Activated T-cell treated with anti-CD3 and anti-CD28 coated beads for 24 hours (primary cell): Measurements from ENCODE around the gene KIAA1328.

ENCODE experiments used
- DNase-seq: peaks from one replicate; pipeline ENCODE4 v3.0.0-alpha.2; 2020; ENCODE audit warnings: low read depth

Gene KIAA1328

DNA sequence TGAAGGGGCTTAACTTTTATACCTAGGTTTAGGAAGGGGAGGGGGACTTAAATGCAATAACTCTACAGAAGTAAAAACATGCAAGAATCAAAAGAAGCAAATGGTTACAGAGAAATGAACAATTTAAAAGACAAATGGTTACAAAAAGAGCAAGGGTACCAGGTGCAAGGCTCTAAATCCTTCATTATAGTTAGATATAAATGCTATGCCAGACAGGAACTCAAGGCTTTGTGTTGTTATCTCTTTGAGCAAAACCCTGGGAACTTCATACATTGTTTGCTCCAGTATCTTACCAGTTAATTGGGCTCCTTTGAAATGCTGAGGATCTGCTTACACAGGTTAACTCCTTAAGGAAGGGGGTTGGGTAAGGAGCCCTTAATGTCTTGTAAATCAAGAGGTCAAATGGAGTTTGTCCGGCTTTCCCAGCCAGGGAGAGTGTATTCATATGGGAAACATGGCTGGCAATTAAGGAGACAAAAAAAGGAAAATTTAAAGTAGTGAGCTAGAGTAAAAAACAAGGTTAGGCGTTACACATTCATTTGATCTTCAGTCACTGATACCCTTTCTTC lies 389.2 kb downstream of the KIAA1328 start:
- no peak for DNase-seq

DNA sequence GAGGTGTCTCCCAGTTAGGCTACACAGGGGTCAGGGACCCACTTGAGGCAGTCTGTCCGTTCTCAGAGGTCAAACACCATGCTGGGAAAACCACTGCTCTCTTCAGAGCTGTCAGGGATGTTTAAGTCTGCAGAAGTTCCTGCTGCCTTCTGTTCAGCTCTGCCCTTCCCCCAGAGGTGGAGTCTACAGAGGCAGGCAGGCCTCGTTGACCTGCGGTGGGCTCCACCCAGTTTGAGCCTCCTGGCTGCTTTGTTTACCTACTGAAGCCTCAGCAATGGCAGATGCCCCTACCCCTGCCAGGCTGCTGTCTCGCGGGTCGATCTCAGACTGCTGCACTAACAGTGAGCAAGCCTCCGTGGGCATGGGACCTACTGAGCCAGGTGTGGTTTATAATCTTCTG lies 390.3 kb downstream of the KIAA1328 start:
- no peak for DNase-seq

DNA sequence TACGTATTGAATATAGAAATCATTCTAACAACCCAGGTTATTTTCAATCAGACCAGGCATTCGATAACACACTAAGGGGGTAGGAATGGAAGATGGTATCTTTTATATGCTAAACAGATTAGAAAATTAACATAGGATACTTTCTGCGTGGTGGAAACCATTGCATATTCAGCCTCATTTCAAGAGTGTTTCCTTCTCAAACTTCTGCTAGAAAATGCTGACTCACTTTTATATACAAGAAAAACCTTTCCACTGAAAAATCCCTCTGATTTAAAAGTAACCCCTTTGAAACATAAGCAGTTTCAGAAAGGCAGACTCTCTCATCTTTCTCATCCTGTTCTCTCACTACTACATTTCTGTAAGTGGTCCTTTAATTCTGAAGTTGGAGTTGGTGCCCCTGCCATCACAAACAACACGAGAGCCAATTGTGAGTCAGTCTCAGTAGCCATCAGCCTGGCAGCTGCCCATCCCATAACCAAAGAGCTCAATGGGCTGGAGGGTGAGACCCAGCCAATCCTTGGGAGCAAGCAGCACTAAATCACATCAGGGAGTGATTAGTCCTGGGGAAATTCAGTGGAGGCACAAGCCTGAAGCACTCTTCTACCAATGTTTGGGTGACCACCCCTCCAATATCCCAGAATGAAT lies 393.5 kb downstream of the KIAA1328 start:
- no peak for DNase-seq

DNA sequence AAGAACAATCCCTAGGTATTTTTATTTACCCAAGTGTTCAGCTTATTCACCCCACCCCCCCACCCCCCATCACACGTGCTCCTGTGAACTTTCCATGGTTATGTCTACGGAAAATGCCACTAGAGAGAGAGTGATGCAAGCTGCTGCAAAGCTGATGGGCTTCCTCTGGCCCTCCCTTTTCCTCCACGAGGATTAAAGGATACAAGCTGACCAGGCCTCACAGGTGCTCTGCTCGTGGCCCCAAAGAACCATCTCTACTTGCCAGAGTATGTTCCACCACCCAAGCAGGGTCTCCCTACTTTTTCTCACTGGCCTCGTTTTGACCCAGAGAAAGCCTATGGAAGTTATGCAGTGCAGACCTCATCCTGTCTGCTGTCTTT lies 394.1 kb downstream of the KIAA1328 start:
- DNase-seq = no peak

DNA sequence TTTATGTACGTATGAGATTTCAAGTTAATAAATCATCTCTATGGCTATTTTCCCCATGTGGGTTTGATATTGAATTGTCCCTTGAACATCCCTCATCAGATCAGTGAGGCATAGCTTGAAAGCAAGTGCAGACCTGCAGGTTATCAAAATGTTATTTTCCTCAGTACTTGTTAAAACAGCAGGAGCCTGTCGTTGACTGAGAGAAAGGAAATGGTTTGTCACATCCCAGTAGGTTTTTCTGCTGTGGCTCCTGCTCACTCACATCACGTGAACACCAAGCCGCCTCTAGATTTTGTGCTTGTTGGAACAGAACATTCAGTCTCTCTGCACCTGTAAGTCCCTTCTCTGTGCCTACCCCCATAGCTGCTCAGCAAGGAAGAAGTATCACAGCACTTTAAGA lies 396.4 kb downstream of the KIAA1328 start:
- DNase-seq = no peak

DNA sequence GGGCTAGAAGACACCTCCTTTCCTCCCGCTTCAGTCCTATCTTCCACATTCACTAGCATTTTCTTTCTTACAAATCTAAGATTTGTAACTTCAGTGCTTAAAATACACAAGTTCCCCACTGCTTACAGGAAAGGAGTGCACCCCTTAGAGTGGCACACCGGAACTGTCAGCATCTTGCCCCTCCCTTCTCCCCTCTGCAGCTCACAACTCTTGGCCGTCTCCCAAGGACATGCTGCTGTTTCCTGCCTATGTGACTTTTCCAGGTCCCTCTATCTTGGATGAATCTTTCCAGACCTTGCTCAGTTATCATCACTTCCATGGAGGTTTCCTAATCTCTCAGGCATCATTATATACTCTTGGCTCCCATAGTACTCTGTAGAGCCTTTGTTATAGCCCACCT lies 401.8 kb downstream of the KIAA1328 start:
- no peak for DNase-seq

DNA sequence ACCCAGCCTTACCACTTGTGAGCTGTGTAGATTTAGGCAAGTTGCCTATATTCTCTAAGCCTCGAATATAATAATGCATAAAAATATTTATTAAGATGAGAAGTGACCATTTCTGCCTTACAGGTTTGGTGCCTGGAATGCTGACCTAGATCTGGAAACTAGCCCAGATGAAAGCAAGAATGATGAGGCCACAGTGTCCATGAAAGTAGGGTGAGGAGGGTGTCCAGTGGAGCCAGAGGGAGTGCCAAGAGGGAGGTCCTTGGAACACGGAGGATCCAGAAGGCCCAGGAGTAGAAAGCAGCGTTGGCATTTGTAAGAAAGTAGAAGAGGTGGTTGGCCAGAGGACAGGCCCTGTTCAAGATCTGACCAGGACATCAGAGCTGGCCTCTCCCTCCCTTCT lies 402.3 kb downstream of the KIAA1328 start:
- no peak for DNase-seq

DNA sequence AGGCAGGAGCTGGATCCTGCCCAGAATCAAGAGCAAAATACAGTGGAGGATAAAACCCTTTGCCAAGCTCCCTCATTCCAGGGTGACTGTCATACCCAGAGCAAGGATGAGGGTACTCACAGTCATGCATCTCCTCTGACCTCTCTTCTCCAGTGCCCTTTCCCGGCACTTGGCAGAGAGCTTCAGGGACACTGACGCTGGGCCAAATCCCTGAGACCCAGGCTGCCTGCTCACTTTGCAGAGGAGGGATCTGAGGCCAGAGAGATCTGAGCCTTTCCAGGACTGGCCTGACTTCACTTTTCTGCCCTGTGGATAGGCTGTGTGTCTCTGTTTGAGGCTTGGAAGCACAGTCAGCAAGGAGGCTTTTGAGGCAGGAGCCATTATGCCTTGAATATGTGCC lies 406.7 kb downstream of the KIAA1328 start:
- DNase-seq = no peak

DNA sequence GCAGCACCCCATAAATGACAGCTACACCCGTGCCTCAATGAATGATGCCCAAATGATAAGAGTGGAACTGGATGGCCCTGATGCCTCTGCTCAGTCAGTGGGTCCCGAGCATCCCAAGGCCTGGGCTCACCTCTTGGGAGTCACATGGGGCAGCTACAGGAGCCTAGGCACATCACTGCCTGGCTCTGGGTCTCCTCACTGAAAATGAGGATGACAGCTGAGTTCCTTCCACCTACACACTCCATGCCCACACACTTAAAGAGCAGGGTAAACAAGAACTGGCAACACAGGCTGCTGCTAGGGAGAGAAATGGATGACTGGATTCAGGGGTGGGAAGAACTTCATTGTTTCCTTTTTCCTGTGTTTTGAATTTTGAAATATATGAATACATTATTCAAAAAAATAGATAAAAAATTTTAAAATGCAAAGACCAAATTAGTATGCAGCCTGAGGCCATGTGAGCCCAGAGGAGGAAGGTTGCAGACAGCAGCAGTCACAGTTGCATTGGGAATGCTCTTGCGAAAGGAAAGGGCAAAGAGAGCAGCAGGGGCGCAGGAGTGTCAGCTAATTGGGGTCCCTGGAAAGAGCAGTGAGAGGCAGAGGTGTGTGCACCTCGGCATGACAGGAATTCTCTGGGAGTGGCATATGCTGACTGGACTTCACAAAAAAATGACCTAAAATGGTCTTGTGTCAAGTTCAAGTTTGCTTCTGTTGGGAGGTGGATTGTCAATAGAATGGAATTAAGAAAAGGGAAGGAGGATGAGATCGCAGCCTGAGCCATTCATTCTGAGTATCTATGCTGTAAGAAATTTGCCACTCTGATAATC lies 409.6 kb downstream of the KIAA1328 start:
- no peak for DNase-seq

DNA sequence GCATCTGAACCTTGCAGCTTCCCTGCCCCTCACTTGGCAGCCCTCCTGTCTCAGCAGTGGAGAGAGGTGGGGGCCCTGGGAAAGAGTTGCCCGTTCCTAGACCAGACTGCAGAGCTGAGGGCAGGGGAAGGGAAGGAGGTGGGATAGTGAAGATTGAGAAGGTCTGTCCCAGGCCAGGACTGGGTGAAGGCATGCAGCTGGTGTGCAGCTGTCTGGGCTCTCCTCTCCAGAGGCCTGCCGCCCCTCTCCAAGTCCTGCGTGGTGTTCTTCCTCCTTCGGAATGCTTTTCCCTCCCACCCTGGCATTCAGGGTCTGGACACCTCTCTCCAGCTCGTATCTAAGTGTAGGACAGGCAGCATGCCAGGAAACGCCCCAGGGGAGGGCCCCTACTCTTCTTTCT lies 413.2 kb downstream of the KIAA1328 start:
- no peak for DNase-seq

DNA sequence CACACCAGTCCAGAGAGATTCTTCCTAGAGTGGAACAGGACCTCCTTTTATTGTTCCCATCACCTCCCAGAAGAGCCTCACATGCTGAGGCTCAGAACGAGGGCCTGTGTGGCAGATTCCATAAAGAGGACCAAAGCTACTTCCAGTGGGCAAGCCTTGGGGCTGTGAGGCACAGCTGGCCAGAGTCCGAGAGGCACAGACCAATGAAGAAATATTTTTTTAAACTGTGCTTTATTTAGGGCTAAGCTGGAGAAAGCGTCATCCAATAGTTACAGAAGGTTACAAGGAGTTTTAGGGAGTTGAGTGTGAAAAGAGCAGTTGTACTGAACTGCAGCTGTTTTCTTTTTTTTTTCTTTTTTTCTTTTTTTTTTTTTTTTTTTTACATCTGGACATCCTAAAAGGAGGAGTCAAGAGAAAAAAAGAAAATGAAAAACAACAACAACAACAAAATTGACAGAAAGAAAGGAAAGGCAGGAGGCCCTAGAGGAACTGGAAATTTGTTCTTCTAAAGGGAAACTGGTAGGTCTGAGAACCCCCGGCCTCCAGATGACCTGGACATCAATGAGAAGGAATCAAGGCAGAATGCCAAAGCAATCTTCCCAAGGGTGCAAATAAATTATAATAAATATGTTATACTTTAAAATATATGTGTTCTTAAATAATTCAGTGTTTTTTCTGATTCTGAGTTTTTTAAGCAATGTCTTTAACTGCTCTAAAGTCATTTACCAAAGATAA lies 414.1 kb downstream of the KIAA1328 start:
- no peak for DNase-seq

DNA sequence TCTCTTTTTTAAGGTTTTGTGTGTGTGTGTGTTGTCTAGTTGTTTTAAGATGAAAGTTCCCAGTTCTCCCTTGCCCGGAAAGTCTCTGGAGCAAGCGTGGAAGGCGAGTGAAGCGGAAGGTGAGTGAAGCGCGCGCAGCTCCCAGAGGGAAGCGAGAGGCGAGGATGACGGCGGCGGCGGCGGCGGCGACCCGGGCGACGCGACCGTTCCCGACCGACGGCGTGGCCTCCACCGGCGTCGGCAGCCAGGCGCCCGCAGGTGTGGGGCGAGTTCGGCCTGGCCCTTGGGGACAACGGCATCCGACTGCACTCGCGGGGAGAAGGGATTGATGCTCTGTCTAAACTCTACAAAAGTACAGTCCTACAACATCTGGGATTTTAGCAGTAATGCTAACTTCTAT lies 414.8 kb downstream of the KIAA1328 start:
- DNase-seq = no peak

DNA sequence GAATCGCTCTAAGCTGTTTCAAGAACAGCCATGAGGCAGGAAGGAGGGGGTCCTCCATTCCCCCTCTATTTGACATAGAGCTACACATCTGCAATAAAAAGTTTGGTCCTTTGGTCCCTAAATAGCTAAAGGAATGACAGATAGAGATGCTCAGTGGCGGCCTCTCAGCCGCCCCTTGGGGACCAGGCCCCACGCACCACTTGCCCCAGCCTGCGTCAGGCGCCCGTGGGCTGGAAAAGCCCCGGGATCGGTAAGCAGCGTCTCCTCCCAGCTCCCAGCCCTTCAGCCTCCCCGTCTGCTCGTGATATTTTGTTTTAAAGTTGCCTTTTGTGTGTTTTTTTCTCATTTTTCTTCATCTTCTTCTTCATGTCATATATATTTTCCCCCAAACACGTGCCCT lies 415.7 kb downstream of the KIAA1328 start:
- DNase-seq = no peak

DNA sequence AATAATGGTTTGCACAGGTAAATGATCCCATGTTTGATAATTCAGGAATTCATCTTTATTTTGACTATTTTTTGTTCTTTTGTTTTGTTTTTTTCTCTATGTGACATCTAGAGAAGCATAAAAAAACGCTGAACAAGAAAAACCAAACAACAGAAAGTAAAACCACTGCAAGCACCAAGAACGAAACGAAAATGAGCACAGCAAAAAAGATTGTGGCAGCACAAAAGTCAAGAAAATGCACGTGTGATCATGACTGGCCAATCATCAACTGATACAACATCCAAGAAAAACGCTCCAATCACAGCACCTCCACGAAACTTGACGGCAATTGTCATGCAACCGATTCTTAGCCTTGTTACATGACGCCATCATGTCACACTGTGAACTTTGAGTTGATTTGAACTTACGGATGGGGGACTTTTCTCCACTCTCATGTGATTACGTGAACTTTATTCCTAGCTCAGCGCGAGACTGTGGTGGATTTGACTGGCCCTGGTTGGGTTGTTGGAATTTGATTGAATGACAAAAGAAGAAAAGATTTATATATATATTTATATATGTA lies 417.9 kb downstream of the KIAA1328 start:
- no peak for DNase-seq

DNA sequence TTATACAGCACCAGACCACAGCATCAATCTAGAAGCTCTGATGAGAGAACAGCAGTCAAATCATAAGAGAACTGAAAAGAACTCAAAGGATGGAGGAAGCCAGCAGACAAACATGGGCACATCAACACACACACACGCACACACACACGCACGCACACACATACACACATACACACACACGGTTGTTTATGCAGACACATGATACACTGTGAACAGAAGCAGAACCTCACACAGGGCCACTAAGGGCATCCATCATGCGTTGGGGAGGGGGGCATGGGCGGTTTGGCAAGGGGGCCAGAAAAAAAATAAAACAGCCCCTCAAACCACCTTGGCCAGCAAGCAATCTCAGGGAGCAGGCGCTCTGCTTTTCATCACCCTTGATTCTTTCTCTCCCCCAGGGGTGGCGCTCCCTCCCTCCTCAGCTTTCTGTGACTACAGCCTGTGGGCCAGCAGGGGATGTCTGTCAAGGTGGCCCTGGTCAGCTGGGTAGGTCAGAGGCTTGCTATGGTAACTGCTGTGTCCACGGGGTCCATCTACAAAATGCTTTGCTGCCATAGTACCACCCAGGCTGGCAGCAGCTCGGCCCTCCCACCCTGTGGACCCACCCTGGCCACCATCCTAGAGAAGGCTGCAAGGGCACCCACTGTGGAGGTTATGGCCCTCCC lies 418.7 kb downstream of the KIAA1328 start:
- no peak for DNase-seq

DNA sequence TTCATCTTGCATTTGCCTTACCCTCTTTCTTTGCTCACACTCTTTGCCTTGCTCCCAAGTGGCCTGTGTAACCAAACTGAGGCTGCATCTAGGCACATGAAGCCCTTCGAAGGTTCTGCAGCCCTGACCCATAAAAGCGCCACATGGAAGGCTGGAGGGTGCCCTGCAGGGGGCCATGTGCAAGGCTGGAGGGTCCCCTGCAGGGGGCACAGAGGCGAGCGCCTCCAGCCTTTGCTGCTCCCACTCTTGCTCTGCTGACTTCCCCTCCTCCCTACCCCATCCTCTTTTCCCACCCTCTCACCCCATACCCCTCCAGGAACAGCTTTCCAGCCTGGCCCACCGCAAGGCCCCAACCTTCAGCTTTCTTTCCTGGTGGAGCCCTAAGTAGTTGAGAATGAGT lies 419.4 kb downstream of the KIAA1328 start:
- DNase-seq = no peak

DNA sequence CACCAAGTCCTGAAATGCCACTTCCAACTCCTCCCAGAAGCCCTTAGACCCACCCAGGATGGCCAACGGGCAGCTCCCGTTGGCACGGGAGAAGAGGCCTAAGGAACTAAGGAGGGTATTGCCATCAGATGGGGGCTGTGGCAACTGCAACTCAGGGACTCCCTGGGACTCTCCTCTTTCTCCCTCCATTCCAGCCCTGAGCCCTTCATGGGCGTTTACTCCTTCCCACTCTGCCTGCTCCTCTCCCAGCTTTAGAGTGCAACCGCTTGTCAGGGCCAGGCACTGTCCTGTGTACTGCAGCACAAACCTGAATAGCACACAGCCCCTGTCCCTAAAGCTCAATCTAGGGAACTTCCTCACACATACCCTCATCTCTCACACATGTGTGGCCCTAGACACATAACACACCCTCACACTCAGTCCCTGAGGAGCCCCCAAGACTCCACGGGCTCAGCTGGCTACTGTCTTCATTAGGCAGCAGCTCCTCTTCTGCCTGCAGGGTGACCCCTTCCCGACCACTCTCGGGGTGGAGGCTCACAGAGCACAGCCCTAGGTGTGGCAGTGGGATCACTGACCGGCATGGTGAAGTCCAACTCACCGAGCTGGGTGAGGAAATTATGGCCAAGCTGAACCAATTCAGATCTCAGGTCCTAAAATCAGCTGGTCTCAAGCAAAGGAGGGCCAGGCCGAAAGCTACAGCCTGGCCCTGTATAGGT lies 420.4 kb downstream of the KIAA1328 start:
- no peak for DNase-seq

DNA sequence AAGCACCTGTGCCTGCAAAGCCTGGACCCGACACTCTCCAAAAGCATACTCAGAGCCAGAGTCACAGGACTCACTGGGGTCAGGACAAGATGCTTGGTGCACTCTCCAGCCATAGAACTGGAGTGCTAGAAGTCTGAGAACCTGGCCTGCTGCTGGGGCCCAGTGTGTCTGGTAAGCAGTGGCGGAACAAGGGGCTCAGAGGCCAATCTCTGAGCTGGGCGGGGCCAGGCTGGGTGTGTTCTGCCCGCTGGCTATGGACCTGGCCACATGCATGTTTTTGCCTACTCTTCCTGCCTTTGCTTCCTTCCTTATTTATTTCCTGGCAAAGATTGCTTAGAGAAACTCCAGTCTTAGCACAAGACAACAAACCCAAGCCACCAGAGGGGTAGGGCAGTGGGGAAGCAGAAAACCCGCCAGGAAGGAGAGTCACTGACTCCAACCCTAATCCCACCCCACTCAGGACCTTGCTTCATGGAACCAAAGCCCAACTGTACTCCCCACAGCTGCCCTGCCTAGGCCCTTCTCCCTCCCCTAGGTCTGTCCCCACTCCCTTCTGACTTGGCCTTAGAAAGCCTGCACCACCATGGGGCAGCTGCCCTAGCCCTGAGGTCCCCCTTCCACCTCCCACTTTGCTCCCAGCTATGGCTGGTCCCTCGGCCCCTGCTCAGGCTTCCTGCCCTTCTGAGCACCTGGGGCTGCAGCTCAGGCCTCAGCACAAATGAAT lies 421.1 kb downstream of the KIAA1328 start:
- no peak for DNase-seq

DNA sequence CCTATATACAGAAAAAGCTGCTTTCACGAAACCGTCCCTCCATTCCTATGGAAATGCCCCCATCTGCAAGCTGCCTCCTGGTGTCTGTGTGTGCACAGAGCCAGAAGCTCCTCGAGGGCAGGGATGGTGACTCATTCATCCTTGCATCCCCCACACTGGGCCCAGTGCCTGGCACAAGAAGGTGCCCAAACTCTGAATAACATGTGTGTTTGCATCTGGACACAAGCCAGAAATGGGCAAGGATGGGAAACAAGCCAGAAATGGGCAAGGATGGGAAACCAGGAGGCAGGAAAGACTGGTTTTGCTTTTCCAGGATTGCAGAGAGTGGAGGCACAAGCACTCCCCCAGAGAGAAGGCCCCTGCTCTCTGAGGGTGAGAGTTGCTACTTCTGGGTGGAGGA lies 422.8 kb downstream of the KIAA1328 start:
- no peak for DNase-seq

DNA sequence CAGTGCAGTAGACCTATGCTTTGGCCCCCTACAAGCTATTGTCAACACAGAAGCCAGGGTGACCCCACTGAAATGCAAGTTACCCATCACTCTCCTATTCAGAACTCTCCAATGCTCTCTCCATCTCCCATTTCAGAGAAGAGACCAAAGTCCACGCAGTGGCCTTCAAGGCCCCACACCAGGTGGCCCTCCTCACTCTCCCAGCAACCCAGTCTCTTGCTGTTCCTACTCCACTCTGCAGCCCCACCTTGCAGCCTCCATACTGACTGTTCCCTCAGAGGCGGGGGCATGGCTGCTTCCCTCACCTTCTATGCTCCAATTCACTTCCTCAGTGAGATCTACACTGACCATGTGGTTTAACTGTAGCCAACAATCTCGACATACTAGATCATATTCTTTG lies 423.4 kb downstream of the KIAA1328 start:
- no peak for DNase-seq
